HepG2 (cell line): ENCODE data around the gene TCFL5.

Experiments
- ARNT ChIP-seq: fragments of 450-650 bp; IDR thresholded peaks from 2 replicates; pipeline ENCODE4 v1.6.1; 2017
- HNRNPK ChIP-seq: fragments of 200-400 bp; formaldehyde crosslinking; IDR thresholded peaks from 2 replicates; pipeline ENCODE4 v1.6.1; 2018; ENCODE audit warnings: low read length, low read depth, moderate library complexity, mild to moderate bottlenecking; ENCODE audit not compliant: poor library complexity, severe bottlenecking
- JUN ChIP-seq: sonication (generic); formaldehyde crosslinking; IDR thresholded peaks from 2 replicates; pipeline ENCODE4 v1.4.0; 2020; ENCODE audit warnings: mild to moderate bottlenecking, missing genetic modification reagents
- MAFK ChIP-seq, 2 experiments: IDR thresholded peaks in 1 of 2; conservative IDR thresholded peaks in 1 of 2; 2 replicates each; pipeline ENCODE4 v1.6.1; 2011; ENCODE audit warnings: improper control_type of control experiment in 2 of 2, low read length in 2 of 2
- MTA3 ChIP-seq: sonication (generic); formaldehyde crosslinking; IDR thresholded peaks from 2 replicates; pipeline ENCODE4 v1.4.0; 2020; ENCODE audit warnings: missing genetic modification reagents
- RAD21 ChIP-seq: fragments of 450-650 bp; formaldehyde crosslinking; IDR thresholded peaks from 2 replicates; pipeline ENCODE4 v1.5.0; 2020; ENCODE audit warnings: mild to moderate bottlenecking
- U2AF2 ChIP-seq: fragments of 200-400 bp; formaldehyde crosslinking; IDR thresholded peaks from 2 replicates; pipeline ENCODE4 v1.6.1; 2017; ENCODE audit warnings: low read depth, mild to moderate bottlenecking, low read length
- TF ChIP-seq, protein P1 (sequence below): sonication (generic); formaldehyde crosslinking; IDR thresholded peaks from 2 replicates; pipeline ENCODE4 v1.8.1; 2023; ENCODE audit warnings: missing genetic modification reagents, inconsistent platforms, borderline replicate concordance
- TF ChIP-seq, protein P2 (sequence below): IDR thresholded peaks from 2 replicates; pipeline ENCODE4 v1.6.1; 2012; ENCODE audit warnings: inconsistent platforms
- TF ChIP-seq, protein P3 (sequence below): sonication (generic); formaldehyde crosslinking; IDR thresholded peaks from 2 replicates; pipeline ENCODE4 v1.5.0; 2020; ENCODE audit warnings: mild to moderate bottlenecking, missing genetic modification reagents, moderate library complexity

DNA sequence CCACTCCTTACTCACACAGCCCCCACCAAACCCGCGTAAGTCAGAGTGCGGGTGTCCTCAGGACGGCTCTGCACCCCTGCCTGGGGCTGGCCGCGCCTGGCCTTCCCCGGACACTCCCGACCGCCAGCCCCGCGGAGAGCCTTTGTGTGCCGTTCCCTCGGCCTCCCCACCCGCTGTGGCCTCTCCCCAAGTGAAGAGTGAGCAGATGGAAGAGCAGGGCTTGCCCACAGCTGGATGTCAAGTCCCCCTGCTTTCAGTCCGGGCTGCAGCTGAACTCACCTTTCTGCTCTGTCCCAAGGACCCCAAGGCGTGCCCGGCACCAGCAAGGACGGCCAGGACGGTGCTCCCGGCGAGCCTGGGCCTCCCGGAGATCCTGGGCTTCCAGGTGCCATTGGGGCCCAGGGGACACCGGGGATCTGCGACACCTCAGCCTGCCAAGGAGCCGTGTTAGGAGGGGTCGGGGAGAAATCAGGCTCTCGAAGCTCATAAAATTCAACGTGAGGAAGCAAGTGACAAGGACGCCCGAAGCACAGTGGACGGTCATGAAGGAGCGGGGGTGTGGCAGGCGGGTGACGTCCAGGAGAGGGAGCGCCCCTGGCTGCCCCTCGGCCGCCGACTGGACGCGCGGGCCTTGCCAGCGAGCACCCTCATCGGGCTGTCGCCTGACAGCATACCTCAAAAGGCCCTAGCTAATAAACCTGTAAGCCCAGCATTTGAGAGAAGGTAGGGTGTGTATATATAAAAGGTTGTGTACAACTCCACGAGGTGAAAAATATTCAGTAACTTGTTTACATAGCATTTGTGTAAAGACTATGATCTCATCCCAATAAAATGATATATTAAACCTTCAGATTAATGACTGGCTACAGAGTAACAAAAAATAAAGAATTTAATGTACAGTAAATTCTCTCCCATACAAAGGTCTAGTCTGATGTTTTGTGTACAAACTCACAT lies 21.1 kb downstream of the TCFL5 start:
- TF ChIP-seq MAFK (conservative IDR thresholded peaks at IDR 0.05 in 1 of 2, IDR thresholded peaks at IDR 0.05 in 1 of 2; ENCODE audit: low read length in 2 of 2), result no peak
- no peak for TF ChIP-seq HNRNPK
- TF ChIP-seq, protein P1, sequence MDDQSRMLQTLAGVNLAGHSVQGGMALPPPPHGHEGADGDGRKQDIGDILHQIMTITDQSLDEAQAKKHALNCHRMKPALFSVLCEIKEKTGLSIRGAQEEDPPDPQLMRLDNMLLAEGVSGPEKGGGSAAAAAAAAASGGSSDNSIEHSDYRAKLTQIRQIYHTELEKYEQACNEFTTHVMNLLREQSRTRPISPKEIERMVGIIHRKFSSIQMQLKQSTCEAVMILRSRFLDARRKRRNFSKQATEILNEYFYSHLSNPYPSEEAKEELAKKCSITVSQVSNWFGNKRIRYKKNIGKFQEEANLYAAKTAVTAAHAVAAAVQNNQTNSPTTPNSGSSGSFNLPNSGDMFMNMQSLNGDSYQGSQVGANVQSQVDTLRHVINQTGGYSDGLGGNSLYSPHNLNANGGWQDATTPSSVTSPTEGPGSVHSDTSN, result no peak
- no peak for TF ChIP-seq JUN (CRISPR knock-in tag)
- TF ChIP-seq ARNT, result no peak
- no peak for TF ChIP-seq U2AF2
- TF ChIP-seq, protein P2, sequence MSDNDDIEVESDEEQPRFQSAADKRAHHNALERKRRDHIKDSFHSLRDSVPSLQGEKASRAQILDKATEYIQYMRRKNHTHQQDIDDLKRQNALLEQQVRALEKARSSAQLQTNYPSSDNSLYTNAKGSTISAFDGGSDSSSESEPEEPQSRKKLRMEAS, result no peak
- TF ChIP-seq RAD21 (CRISPR knock-in tag), result no peak
- TF ChIP-seq, protein P3, sequence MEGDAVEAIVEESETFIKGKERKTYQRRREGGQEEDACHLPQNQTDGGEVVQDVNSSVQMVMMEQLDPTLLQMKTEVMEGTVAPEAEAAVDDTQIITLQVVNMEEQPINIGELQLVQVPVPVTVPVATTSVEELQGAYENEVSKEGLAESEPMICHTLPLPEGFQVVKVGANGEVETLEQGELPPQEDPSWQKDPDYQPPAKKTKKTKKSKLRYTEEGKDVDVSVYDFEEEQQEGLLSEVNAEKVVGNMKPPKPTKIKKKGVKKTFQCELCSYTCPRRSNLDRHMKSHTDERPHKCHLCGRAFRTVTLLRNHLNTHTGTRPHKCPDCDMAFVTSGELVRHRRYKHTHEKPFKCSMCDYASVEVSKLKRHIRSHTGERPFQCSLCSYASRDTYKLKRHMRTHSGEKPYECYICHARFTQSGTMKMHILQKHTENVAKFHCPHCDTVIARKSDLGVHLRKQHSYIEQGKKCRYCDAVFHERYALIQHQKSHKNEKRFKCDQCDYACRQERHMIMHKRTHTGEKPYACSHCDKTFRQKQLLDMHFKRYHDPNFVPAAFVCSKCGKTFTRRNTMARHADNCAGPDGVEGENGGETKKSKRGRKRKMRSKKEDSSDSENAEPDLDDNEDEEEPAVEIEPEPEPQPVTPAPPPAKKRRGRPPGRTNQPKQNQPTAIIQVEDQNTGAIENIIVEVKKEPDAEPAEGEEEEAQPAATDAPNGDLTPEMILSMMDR, result no peak
- TF ChIP-seq MTA3, result no peak
